ENCODE data around the gene PCDHB2. TPM values are rescaled to one million over a fixed set of nuclear protein-coding genes. Genes with fewer than 3 reads are reported as not detected.

The PCDHB2 gene
- polyA plus RNA-seq (2011; rRNA removed), result 0.86 and 1.1 TPM in 2 replicates
- 0.91 and 2.8 TPM in 2 replicates for polyA minus RNA-seq (2011; rRNA and poly(A)+ RNA removed)

DNA sequence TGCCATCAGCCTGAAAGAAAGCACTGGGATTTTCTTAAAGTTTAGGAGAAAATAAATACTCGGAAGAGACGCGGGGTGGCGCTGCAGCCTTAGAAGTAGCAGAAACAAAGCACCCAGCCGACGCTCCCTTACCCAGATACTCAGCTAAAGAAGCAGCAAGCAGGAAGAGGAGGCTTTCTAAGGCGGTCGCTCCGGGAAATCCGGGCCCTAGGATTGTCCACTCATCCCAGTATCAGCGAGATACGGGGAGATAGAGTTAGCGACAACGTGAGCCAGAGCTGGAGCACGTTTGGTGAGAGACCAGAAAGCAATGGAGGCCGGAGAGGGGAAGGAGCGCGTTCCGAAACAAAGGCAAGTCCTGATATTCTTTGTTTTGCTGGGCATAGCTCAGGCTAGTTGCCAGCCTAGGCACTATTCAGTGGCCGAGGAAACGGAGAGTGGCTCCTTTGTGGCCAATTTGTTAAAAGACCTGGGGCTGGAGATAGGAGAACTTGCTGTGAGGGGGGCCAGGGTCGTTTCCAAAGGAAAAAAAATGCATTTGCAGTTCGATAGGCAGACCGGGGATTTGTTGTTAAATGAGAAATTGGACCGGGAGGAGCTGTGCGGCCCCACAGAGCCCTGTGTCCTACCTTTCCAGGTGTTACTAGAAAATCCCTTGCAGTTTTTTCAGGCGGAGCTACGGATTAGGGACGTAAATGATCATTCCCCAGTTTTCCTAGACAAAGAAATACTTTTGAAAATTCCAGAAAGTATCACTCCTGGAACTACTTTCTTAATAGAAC, at the start of gene PCDHB2:
PCDHB2 (plus strand) TSS at position 135 of the 782 bp plus-strand sequence; CDS start at position 311, 176 bp downstream.
- ChIA-PET CTCF (interaction anchor here (1.4 kb wide), 1 partner anchor 463 kb away, joined by 4 read pairs; no protein-coding TSS in a partner anchor), POLR2A (no interaction called here)

DNA sequence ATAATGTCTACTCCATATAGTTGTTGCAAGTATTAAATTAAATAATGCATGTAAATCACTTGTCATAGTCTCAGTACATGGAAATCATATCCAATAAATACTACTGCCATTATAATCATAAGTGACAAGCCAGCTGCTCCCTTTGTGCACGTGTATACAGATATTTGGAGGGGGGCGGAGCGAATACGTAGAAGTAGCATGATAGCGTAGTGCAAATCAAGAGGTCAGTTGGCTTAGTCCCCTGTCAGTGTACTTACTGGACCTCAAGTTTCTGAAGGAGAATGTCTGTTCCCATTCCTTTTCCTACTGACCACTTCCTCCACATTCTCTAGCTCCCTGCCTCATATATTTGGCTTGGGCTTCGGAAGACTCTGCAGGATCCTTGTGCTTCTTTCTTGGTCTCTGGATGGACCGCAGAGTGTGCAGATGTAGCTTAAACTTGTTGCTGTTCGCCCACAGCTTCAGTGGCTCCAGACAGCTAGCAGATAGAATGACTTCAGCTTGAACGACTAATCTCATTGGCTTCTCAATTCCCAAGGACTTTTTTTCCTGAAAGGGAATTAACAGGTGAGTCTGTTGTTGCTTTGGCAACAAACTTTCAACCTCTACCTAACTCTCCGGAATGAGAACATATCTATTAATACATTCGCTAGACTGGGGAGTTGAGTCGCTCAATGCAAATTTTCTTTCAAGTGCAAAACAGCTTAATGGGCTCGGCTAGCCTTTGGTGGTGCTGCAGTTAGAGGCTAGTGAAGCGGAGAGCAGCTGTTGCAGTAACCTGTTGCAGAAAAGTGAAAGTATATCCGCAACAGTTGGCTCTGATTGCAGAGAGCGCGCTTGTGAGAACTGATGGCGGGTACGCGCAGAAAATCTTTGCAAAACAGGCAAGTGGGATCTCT, 43.5 kb upstream of the PCDHB2 start, which contains the start of gene PCDHB1:
PCDHB1 (plus strand) TSS at position 753 of the 899 bp plus-strand sequence; CDS start at position 850, 97 bp downstream.
- no peak within 1 kb of the TSS for H3K4me3 ChIP-seq (ENCODE audit: low read depth, low read length)
- TF ChIP-seq, protein P1, sequence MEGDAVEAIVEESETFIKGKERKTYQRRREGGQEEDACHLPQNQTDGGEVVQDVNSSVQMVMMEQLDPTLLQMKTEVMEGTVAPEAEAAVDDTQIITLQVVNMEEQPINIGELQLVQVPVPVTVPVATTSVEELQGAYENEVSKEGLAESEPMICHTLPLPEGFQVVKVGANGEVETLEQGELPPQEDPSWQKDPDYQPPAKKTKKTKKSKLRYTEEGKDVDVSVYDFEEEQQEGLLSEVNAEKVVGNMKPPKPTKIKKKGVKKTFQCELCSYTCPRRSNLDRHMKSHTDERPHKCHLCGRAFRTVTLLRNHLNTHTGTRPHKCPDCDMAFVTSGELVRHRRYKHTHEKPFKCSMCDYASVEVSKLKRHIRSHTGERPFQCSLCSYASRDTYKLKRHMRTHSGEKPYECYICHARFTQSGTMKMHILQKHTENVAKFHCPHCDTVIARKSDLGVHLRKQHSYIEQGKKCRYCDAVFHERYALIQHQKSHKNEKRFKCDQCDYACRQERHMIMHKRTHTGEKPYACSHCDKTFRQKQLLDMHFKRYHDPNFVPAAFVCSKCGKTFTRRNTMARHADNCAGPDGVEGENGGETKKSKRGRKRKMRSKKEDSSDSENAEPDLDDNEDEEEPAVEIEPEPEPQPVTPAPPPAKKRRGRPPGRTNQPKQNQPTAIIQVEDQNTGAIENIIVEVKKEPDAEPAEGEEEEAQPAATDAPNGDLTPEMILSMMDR (IDR thresholded peaks at IDR 0.05; ENCODE audit: low read depth, low read length), result no peak
- H3K27me3 ChIP-seq (ENCODE audit: control insufficient read depth, insufficient read depth, low read length), result no peaks in the 10 kb centered on the region
- ChIA-PET POLR2A (no interaction called here), CTCF (no interaction called here)
- no peak for DNase-seq (ENCODE audit: low read depth, low spot score)
- H3K27ac ChIP-seq (ENCODE audit: low read depth, low read length), result no peak within 1 kb of the TSS
- peaks cover 29% of the 10 kb centered on the region for H3K9me3 ChIP-seq (ENCODE audit: control insufficient read depth, insufficient read depth, low read length)

More for the DNA sequence above, at the start of gene PCDHB2:
- no peaks in the 10 kb centered on the region for H3K27me3 ChIP-seq (ENCODE audit: control insufficient read depth, insufficient read depth, low read length)
- H3K4me3 ChIP-seq (ENCODE audit: low read depth, low read length), result peak within 1 kb of the TSS; percentile 37
- TF ChIP-seq, protein P1 (IDR thresholded peaks at IDR 0.05; ENCODE audit: low read depth, low read length), result peak; percentile 16; the same call in 1 of the 2 replicates
- H3K9me3 ChIP-seq (ENCODE audit: control insufficient read depth, insufficient read depth, low read length), result peaks cover 20% of the 10 kb centered on the region
- no peak within 1 kb of the TSS for H3K27ac ChIP-seq (ENCODE audit: low read depth, low read length)
- no peak for DNase-seq (ENCODE audit: low read depth, low spot score)

DNA sequence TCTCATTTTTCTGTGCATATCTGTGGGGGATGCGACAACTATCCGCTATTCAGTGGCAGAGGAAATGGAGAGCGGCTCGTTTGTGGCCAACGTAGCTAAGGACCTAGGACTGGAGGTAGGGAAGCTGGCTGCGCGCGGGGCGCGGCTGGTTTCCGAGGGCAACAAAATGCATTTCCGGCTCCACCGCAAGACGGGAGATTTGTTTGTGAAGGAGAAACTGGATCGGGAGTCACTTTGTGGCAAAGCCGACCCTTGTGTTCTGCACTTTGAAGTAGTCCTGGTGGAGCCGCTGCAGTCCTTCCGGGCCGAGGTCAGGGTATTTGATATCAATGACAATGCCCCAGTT, 42.9 kb upstream of the PCDHB2 start:
- no peak for DNase-seq (ENCODE audit: low read depth, low spot score)
- TF ChIP-seq, protein P1 (IDR thresholded peaks at IDR 0.05; ENCODE audit: low read depth, low read length), result no peak
- no peaks in the 10 kb centered on the region for H3K27me3 ChIP-seq (ENCODE audit: control insufficient read depth, insufficient read depth, low read length)
- H3K9me3 ChIP-seq (ENCODE audit: control insufficient read depth, insufficient read depth, low read length), result peaks cover 30% of the 10 kb centered on the region
- H3K27ac ChIP-seq (ENCODE audit: low read depth, low read length), result no peak overlapping the region
- ChIA-PET POLR2A (no interaction called here), CTCF (no interaction called here)
- no peak overlapping the region for H3K4me3 ChIP-seq (ENCODE audit: low read depth, low read length)

DNA sequence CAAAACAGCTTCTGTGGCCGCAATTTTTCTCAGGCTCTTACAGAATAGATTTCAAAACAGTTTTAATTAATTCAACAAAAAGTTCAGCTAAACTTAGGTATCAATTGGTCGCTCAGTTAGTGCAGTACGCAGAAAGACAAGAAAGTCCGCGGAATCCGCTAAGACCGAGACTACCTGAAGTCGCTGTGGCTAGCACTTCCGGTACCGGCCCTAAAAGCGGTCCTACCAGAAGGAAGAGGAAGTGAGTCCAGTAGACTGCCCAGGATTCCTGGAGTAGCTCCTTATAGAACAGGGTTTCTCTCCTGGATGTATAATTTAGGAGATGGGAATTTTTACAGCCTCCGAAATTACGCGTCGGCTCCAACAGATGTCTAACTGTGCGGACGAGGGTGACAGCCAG, 16.6 kb upstream of the PCDHB2 start:
- Histone ChIP-seq H3K27me3 (ENCODE audit: control insufficient read depth, insufficient read depth, low read length) (no peaks in the 10 kb centered on the region), H3K27ac (ENCODE audit: low read depth, low read length) (no peak overlapping the region), H3K4me3 (ENCODE audit: low read depth, low read length) (no peak overlapping the region), H3K9me3 (ENCODE audit: control insufficient read depth, insufficient read depth, low read length) (peaks cover 21% of the 10 kb centered on the region)
- TF ChIP-seq, protein P1 (IDR thresholded peaks at IDR 0.05; ENCODE audit: low read depth, low read length), result no peak
- ChIA-PET POLR2A (no interaction called here), CTCF (no interaction called here)
- no peak for DNase-seq (ENCODE audit: low read depth, low spot score)

All from AG04450 (cell line).